OCI-LY1 (cell line): ENCODE measurements around the gene SERINC5.

Experiments
- H2AFZ ChIP-seq: fragments of 200-600 bp; sonication (generic), shearing (Covaris generic); 2 replicates; pipeline ENCODE4 v1.6.0; 2014; ENCODE audit warnings: antibody characterized with exemption, mild to moderate bottlenecking, low read length
- H3F3A ChIP-seq: fragments of 200-600 bp; sonication (generic), shearing (Covaris generic); 2 replicates; pipeline ENCODE4 v1.6.0; 2014; ENCODE audit warnings: mild to moderate bottlenecking, antibody characterized with exemption, low read length, moderate library complexity; ENCODE audit not compliant: insufficient read depth
- H3K27ac ChIP-seq: fragments of 200-600 bp; sonication (generic); 2 replicates; pipeline ENCODE4 v1.5.1; 2014; ENCODE audit warnings: low read length, mixed run types, mild to moderate bottlenecking, low read depth; ENCODE audit not compliant: poor library complexity, severe bottlenecking
- H3K27me3 ChIP-seq: fragments of 200-600 bp; sonication (generic); 2 replicates; pipeline ENCODE4 v1.6.0; 2014; ENCODE audit warnings: antibody characterized with exemption, mild to moderate bottlenecking, low read length, moderate library complexity; ENCODE audit not compliant: insufficient read depth
- H3K36me3 ChIP-seq: fragments of 200-600 bp; sonication (generic); 2 replicates; pipeline ENCODE4 v1.6.1; 2014; ENCODE audit warnings: mild to moderate bottlenecking, antibody characterized with exemption, low read length, moderate library complexity, mixed read lengths; ENCODE audit not compliant: insufficient read depth
- H3K4me1 ChIP-seq: fragments of 200-600 bp; sonication (generic); 2 replicates; pipeline ENCODE4 v1.5.1; 2014; ENCODE audit warnings: mild to moderate bottlenecking, low read length, moderate library complexity; ENCODE audit not compliant: insufficient read depth, severe bottlenecking
- H3K4me2 ChIP-seq: fragments of 200-600 bp; sonication (generic), shearing (Covaris generic); 2 replicates; pipeline ENCODE4 v1.6.1; 2014; ENCODE audit warnings: low read length
- H3K4me3 ChIP-seq: fragments of 200-600 bp; sonication (generic); 2 replicates; pipeline ENCODE4 v1.5.1; 2014; ENCODE audit warnings: low read length, low read depth, mild to moderate bottlenecking, mixed read lengths; ENCODE audit not compliant: poor library complexity, severe bottlenecking
- H3K79me2 ChIP-seq: fragments of 200-600 bp; shearing (Covaris generic); 2 replicates; pipeline ENCODE4 v1.6.1; 2016; ENCODE audit warnings: mixed run types, low read length, mixed read lengths; ENCODE audit not compliant: insufficient read depth
- H3K9ac ChIP-seq: fragments of 200-600 bp; sonication (generic), shearing (Covaris generic); 2 replicates; pipeline ENCODE4 v1.6.1; 2014; ENCODE audit warnings: mild to moderate bottlenecking, low read length, mixed read lengths
- H3K9me2 ChIP-seq: fragments of 200-600 bp; sonication (generic), shearing (Covaris generic); 2 replicates; pipeline ENCODE4 v1.6.1; 2014; ENCODE audit warnings: low read depth, mild to moderate bottlenecking, low read length, mixed read lengths
- H3K9me3 ChIP-seq: fragments of 200-600 bp; shearing (Covaris generic); 2 replicates; pipeline ENCODE4 v1.6.1; 2014; ENCODE audit warnings: low read length, mixed read lengths
- H4K20me1 ChIP-seq: fragments of 200-600 bp; sonication (generic), shearing (Covaris generic); 2 replicates; pipeline ENCODE4 v1.6.0; 2016; ENCODE audit warnings: mild to moderate bottlenecking, low read length; ENCODE audit not compliant: insufficient read depth
- CTCF ChIP-seq: fragments of 200-600 bp; sonication (generic), shearing (Covaris generic); IDR thresholded peaks from 2 replicates; pipeline ENCODE4 v1.5.1; 2017; ENCODE audit warnings: mild to moderate bottlenecking, antibody characterized with exemption, low read length, moderate library complexity, mixed read lengths
- EZH2 ChIP-seq: fragments of 200-600 bp; sonication (generic), shearing (Covaris generic); IDR thresholded peaks from 2 replicates; pipeline ENCODE4 v1.8.0; 2017; ENCODE audit warnings: borderline replicate concordance, mixed run types, mild to moderate bottlenecking, antibody characterized with exemption, low read length, moderate library complexity, mixed read lengths

The SERINC5 gene

GRCh38 chr5:80174790-80175189 lies 81.1 kb downstream of the SERINC5 start:
- no peak overlapping the region for H2AFZ ChIP-seq
- no peaks in the 10 kb centered on the region for H3F3A ChIP-seq
- H3K27ac ChIP-seq = no peak overlapping the region
- no peak overlapping the region for H3K4me3 ChIP-seq
- TF ChIP-seq CTCF (no peak), EZH2 (no peak)
- H3K9ac ChIP-seq = no peak overlapping the region
- peaks cover 11% of the 10 kb centered on the region for H3K79me2 ChIP-seq
- peaks cover 17% of the 10 kb centered on the region for H3K4me1 ChIP-seq
- no peaks in the 10 kb centered on the region for H3K27me3 ChIP-seq
- H4K20me1 ChIP-seq = no peaks in the 10 kb centered on the region
- no peaks in the 10 kb centered on the region for H3K9me3 ChIP-seq
- no peaks in the 10 kb centered on the region for H3K9me2 ChIP-seq
- H3K4me2 ChIP-seq = no peak overlapping the region
- peaks cover 71% of the 10 kb centered on the region for H3K36me3 ChIP-seq

DNA sequence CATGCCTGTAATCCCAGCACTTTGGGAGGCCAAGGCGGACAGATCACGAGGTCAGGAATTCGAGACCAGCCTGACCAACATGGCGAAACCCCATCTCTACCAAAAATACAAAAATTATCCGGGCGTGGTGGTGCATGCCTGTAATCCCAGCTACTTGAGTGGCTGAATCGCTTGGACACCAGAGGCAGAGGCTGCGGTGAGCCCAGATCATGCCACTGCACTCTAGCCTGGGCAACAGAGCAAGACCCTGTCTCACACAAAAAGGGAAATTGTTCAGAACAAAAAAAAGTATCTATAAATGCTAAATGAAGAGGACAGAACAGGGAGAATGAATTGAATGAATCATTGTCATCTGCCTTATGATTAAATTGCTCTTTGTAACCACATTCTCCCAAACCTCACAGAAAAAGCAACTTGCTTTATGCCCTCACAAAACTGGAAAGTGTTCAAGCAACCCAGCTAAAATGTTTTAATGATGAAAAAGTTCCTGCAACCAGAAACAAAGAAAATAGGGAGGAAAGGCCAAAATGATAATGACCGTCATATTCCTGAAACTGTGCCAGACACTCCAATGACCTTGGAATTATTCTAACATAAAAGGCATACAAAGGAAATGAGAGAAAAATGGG lies 83.7 kb downstream of the SERINC5 start:
- H3K9me3 ChIP-seq = no peaks in the 10 kb centered on the region
- H3K36me3 ChIP-seq = peaks cover 88% of the 10 kb centered on the region
- no peaks in the 10 kb centered on the region for H3F3A ChIP-seq
- H3K4me1 ChIP-seq = peaks cover 4% of the 10 kb centered on the region
- H3K27ac ChIP-seq = no peak overlapping the region
- H3K27me3 ChIP-seq = no peaks in the 10 kb centered on the region
- H4K20me1 ChIP-seq = no peaks in the 10 kb centered on the region
- H3K9me2 ChIP-seq = no peaks in the 10 kb centered on the region
- TF ChIP-seq EZH2 = no peak
- TF ChIP-seq CTCF = no peak
- H2AFZ ChIP-seq = no peak overlapping the region
- no peak overlapping the region for H3K9ac ChIP-seq
- no peak overlapping the region for H3K4me3 ChIP-seq
- H3K79me2 ChIP-seq = no peaks in the 10 kb centered on the region
- no peak overlapping the region for H3K4me2 ChIP-seq

DNA sequence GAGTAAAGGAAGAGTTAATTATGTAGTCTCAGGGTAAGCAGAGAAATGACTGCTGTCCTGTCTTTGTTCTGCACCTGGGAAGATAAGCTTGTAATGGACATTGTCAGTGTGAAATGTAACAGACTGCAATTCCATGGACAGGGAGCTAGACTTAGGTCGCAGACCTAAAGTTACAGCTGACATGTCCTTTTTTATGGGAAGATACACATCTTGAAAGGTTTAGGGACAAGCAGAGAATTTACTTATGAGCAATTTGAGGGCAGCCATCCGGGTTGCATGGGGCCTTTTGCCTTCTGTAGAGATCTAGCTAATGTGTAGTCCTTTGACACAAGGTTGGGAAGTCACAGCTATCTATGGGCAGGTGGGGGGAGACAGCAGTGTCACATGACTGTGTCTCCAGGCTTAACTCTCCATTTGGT lies 85.7 kb downstream of the SERINC5 start:
- no peak overlapping the region for H3K4me3 ChIP-seq
- H3K4me2 ChIP-seq = no peak overlapping the region
- no peak overlapping the region for H2AFZ ChIP-seq
- no peaks in the 10 kb centered on the region for H3K9me3 ChIP-seq
- no peaks in the 10 kb centered on the region for H3F3A ChIP-seq
- no peak overlapping the region for H3K9ac ChIP-seq
- no peaks in the 10 kb centered on the region for H3K27me3 ChIP-seq
- no peak for TF ChIP-seq EZH2
- TF ChIP-seq CTCF = no peak
- H3K4me1 ChIP-seq = peaks cover 4% of the 10 kb centered on the region
- H4K20me1 ChIP-seq = no peaks in the 10 kb centered on the region
- H3K9me2 ChIP-seq = no peaks in the 10 kb centered on the region
- peak overlapping the region; percentile 61 for H3K27ac ChIP-seq
- H3K36me3 ChIP-seq = peaks cover 90% of the 10 kb centered on the region
- H3K79me2 ChIP-seq = no peaks in the 10 kb centered on the region
